Testis (tissue), 3 donors: ENCODE measurements around the gene MRM1. TPM values are rescaled to one million over a fixed set of nuclear protein-coding genes. Genes with fewer than 3 reads are reported as not detected.

Experiments used
- DNase-seq: peaks from one replicate; pipeline ENCODE4 v3.0.0-alpha.2; 2019
- H3K27ac ChIP-seq, 2 donors: fragments of 200-600 bp; sonication (generic); one replicate each; pipeline ENCODE4 v1.5.1; 2019
- H3K27me3 ChIP-seq: fragments of 200-600 bp; sonication (generic); one replicate; pipeline ENCODE4 v1.5.1; 2019
- H3K36me3 ChIP-seq: fragments of 200-600 bp; sonication (generic); one replicate; pipeline ENCODE4 v1.5.1; 2017; ENCODE audit warnings: low read depth; ENCODE audit errors: missing control alignments
- H3K4me1 ChIP-seq: fragments of 200-600 bp; sonication (generic); one replicate; pipeline ENCODE4 v1.5.1; 2019
- H3K4me3 ChIP-seq, 2 donors: fragments of 200-600 bp; sonication (generic); one replicate each; pipeline ENCODE4 v1.5.1; 2017 to 2019
- H3K9me3 ChIP-seq: fragments of 200-600 bp; sonication (generic); one replicate; pipeline ENCODE4 v1.5.1; 2017
- POLR2A ChIP-seq: fragments of 450-650 bp; IDR thresholded peaks from one replicate; pipeline ENCODE4 v1.6.1; 2017; ENCODE audit warnings: antibody characterized with exemption, mild to moderate bottlenecking, moderate library complexity
- WGBS, 2 donors: methylation state at CpG; one replicate each; pipeline ENCODE4 v1.1.5; 2018; 5-methylcytosine and 5-hydroxymethylcytosine counted together
- intact Hi-C: fragments of 100-400 bp; cut with DNase I; formaldehyde crosslinking; loops from one replicate; pipeline ENCODE4 v1.15.1; 2023; ENCODE audit warnings: low total_unique reads
- polyA plus RNA-seq: library from polyadenylated mRNA; stranded (reverse); fragments of 350-450 nt; fragmentation: Illumina TruSeq; extraction: RNeasy Lipid Tissue Mini Kit (QIAGEN cat#74804); gene quantifications from one replicate; pipeline ENCODE4 v1.2.3, GENCODE V29; 2014; ENCODE audit warnings: low read depth, low replicate concordance; ENCODE audit not compliant: insufficient read depth
- total RNA-seq, 2 donors: library from RNA; depleted of rRNA; stranded (reverse); fragments of >200 nt; gene quantifications; one replicate each; pipeline ENCODE4 v1.2.3, GENCODE V29; 2016
- TF ChIP-seq, protein P1 (sequence below), 3 experiments: fragments of 450-650 bp in 2 of 3; fragments of 200-600 bp in 1 of 3; sonication (generic) in 1 of 3; IDR thresholded peaks; one replicate each; pipeline ENCODE4 v1.5.1; 2016 to 2019; ENCODE audit warnings: antibody characterized with exemption in 3 of 3, mild to moderate bottlenecking in 2 of 3, moderate library complexity in 1 of 3

The MRM1 gene
- total and polyA plus RNA-seq, 3 donors from 2014 or later: 4.4 to 8.1 (median 7.6) TPM

DNA sequence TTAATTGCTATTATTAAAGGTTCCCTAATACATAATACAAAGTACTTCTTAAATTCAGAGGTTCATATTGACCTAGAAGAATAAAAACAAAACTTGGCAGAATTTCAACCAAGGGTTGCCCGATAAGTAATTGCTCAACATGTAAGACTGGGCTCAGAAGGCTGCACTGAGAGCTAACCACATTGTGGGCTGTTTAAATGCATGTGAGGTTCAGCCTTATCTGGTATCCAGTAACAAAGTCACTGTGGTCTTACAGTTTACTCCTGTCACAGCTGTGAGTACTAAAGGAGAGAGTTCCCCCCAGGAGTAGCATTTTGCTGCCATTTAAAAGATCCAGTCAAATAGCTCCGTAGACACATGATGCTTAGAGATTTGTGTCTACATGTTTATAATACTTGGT lies 11.3 kb upstream of the MRM1 start:
- TF ChIP-seq POLR2A: no peak
- TF ChIP-seq, protein P1, sequence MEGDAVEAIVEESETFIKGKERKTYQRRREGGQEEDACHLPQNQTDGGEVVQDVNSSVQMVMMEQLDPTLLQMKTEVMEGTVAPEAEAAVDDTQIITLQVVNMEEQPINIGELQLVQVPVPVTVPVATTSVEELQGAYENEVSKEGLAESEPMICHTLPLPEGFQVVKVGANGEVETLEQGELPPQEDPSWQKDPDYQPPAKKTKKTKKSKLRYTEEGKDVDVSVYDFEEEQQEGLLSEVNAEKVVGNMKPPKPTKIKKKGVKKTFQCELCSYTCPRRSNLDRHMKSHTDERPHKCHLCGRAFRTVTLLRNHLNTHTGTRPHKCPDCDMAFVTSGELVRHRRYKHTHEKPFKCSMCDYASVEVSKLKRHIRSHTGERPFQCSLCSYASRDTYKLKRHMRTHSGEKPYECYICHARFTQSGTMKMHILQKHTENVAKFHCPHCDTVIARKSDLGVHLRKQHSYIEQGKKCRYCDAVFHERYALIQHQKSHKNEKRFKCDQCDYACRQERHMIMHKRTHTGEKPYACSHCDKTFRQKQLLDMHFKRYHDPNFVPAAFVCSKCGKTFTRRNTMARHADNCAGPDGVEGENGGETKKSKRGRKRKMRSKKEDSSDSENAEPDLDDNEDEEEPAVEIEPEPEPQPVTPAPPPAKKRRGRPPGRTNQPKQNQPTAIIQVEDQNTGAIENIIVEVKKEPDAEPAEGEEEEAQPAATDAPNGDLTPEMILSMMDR (IDR thresholded peaks at IDR 0.05): no peak
- no peaks in the 10 kb centered on the region for H3K36me3 ChIP-seq
- no peak for DNase-seq
- WGBS, 2 donors: 66 to 80% methylated on average over 2 of the region's 2 CpGs
- H3K4me1 ChIP-seq: peaks cover 12% of the 10 kb centered on the region
- H3K27ac ChIP-seq: no peak overlapping the region
- no peak overlapping the region for H3K4me3 ChIP-seq
- H3K27me3 ChIP-seq: no peaks in the 10 kb centered on the region
- intact Hi-C loops: loop anchor here (10.0 kb wide), 1 partner anchor 45 kb away; the partner anchor contains the start of gene GGNBP2
- H3K9me3 ChIP-seq: no peaks in the 10 kb centered on the region

DNA sequence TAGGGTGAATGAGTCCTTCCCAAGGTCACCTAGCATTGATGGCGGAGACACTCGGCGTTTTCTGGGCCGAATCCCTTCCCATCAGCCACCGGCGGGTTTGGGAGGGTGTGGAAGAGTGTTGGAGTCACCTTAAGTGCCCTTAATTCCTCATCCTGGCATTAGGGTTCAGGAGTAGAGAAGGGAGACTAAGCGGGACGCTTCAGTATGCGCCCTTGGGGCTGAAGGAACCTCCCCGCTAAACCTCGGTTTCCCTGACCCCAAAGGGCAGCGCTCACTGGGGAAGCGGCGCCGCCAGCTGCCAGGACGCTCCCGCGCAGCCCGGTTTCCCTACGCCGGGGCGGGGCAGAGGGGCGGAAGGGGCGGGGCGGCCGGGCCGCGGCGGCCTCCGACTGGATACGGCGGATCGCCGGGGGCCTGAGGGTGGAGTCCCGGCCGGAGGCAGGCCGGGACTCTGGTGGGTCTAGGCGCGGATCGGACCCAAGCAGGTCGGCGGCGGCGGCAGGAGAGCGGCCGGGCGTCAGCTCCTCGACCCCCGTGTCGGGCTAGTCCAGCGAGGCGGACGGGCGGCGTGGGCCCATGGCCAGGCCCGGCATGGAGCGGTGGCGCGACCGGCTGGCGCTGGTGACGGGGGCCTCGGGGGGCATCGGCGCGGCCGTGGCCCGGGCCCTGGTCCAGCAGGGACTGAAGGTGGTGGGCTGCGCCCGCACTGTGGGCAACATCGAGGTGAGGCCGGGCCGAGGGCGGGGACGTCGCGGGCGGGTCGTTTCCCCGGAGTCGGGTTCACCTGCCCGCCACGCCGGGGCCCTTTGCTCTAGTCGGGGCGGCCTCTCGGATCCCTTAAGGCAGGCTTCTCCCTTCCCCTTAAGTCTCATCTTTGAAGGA lies 9.7 kb upstream of the MRM1 start, which contains the start of gene DHRS11:
DHRS11 (plus strand) TSS at position 446 of the 882 bp plus-strand sequence; CDS start at position 577, 131 bp downstream.
- H3K4me3 ChIP-seq: peak within 1 kb of the TSS; percentile 74 to 84
- DNase-seq: peak; percentile 87
- H3K4me1 ChIP-seq: peaks cover 12% of the 10 kb centered on the region
- no peaks in the 10 kb centered on the region for H3K9me3 ChIP-seq
- 0 to 1% methylated on average over 1 to 64 of the region's 87 CpGs for WGBS, 2 donors
- intact Hi-C loops: loop anchor here (10.0 kb wide), 1 partner anchor 47 kb away; the partner anchor contains the start of gene GGNBP2
- H3K36me3 ChIP-seq: no peaks in the 10 kb centered on the region
- no peak for TF ChIP-seq POLR2A
- TF ChIP-seq, protein P1 (IDR thresholded peaks at IDR 0.05): no peak
- H3K27me3 ChIP-seq: no peaks in the 10 kb centered on the region
- peak within 1 kb of the TSS in 1 of 2 donors; percentile 68 for H3K27ac ChIP-seq

DNA sequence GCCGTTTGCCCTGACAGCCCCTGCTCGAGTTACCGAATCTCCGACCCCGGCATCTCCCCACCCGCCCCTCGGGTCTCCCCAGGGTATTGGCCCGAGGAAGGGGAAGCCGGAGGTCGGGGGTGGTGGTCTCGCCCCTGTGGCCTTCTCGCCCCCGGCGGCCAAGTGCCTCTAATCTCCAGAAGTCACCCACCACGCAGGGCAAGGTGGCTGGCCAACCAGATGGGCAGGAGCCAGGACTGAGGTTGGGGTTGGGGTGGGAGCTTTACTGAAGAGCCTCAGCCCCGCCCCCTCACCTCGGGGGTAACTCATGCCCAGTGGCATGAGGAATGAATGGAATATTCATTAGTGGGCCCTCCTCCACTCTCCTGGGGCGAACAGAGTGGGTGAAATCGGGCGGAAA lies 9.1 kb upstream of the MRM1 start:
- intact Hi-C loops: loop anchor here (10.0 kb wide), 1 partner anchor 48 kb away; the partner anchor contains the start of gene GGNBP2
- TF ChIP-seq POLR2A: no peak
- TF ChIP-seq, protein P1 (IDR thresholded peaks at IDR 0.05): no peak
- 4 to 16% methylated on average over 5 to 20 of the region's 20 CpGs for WGBS, 2 donors

DNA sequence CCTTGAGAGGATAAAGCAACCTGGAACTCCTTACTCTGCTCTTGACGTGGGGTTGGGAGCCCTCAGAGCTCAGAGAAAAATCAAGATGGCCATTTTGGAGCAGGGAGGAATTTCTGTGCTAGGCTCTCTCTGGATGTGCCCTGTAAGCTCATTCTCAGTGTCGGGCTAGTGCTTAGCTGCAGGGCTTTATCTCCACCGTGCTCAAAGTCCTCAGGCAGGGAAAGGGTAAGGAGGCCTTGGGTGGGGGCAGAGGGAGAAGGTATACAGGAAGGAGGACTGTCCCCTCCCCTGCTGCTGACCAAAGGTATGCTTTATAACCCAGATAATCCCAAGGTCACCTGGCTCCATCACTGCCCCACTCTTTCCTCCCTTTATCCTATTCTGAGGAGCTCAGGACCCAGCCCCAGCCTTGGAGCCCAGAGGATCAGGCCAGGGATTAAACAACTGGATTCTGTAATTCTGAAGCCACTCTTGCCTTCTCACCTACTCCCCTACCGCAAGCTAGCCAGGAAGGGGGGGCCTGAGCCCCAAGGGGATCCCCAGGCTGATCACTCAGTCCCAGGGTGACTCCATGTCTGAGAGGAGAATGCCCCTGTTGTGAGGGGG lies 8.6 kb upstream of the MRM1 start:
- Histone ChIP-seq H3K36me3 (no peaks in the 10 kb centered on the region), H3K4me3 (peak overlapping the region in 1 of 2 donors; percentile 74), H3K27ac (no peak overlapping the region), H3K9me3 (no peaks in the 10 kb centered on the region), H3K27me3 (no peaks in the 10 kb centered on the region), H3K4me1 (peaks cover 12% of the 10 kb centered on the region)
- 25 to 30% methylated on average over 4 of the region's 4 CpGs for WGBS, 2 donors
- no peak for DNase-seq
- intact Hi-C loops: loop anchor here (10.0 kb wide), 1 partner anchor 48 kb away; the partner anchor contains the start of gene GGNBP2
- no peak for TF ChIP-seq POLR2A
- TF ChIP-seq, protein P1 (IDR thresholded peaks at IDR 0.05): no peak

More for the DNA sequence above, 9.1 kb upstream of the MRM1 start:
- no peaks in the 10 kb centered on the region for H3K36me3 ChIP-seq
- DNase-seq: no peak
- peak overlapping the region; percentile 74 to 84 for H3K4me3 ChIP-seq
- peak overlapping the region in 1 of 2 donors; percentile 68 for H3K27ac ChIP-seq
- no peaks in the 10 kb centered on the region for H3K9me3 ChIP-seq
- H3K4me1 ChIP-seq: peaks cover 12% of the 10 kb centered on the region
- H3K27me3 ChIP-seq: no peaks in the 10 kb centered on the region
